CD4-positive, alpha-beta T cell treated with Interleukin-1 beta for 1 hour (primary cell): ENCODE measurements around the gene CUX1.
"Not testable (repeated sequence)": the region's sequence is repeated elsewhere in the genome, so short reads cannot be mapped to it uniquely, and the experiment has no call there.

Source experiments
- DNase-seq, 2 donors: peaks; one replicate each; pipeline ENCODE4 v3.0.0-alpha.2; 2020 to 2022

The CUX1 gene

GRCh38 chr7:102230162-102230561, 412.7 kb downstream of the CUX1 start:
- not testable (repeated sequence) for DNase-seq

DNA sequence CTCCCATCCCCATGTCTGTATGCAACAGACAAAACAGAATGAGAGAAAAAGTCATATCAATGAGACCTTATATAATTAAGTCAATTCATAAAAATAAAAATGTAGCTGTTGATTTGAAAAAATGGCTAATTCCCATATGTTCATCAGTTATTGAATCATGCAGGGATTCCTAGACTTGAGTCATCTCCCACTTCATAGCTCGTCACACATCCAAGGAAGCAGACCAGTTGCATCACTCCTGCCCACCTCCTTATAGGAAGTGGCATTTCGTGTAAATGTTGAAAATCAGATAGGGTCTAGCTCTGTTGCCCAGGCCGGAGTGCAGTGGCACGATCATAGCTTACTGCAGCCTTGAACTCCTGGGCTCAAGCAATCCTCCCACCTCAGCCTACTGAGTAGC, 413.2 kb downstream of the CUX1 start:
- no peak for DNase-seq

GRCh38 chr7:102232611-102233286, 415.3 kb downstream of the CUX1 start:
- DNase-seq, result no peak

DNA sequence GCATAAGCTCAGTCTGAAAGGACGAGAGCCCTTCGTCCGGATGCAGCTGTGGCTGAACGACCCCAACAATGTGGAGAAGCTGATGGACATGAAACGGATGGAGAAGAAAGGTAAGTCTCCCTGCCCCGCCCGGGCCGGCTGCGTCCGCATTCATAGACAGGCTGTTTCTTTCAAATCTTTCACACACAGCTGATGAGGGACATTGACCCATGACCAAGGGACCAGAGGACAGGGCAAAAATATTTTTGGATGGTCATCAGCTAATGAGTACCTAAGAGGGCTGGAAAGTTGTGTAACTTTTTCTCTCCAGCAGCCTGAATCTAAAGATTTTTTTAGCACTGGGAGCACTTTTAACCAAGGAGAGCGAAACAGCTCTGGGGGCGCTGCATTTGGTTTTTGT, 416.7 kb downstream of the CUX1 start:
- DNase-seq, result no peak

- no peak for DNase-seq
Measured at GRCh38 chr7:102234801-102235550, 417.6 kb downstream of the CUX1 start.

GRCh38 chr7:102236102-102236501, 418.7 kb downstream of the CUX1 start:
- DNase-seq, result no peak

DNA sequence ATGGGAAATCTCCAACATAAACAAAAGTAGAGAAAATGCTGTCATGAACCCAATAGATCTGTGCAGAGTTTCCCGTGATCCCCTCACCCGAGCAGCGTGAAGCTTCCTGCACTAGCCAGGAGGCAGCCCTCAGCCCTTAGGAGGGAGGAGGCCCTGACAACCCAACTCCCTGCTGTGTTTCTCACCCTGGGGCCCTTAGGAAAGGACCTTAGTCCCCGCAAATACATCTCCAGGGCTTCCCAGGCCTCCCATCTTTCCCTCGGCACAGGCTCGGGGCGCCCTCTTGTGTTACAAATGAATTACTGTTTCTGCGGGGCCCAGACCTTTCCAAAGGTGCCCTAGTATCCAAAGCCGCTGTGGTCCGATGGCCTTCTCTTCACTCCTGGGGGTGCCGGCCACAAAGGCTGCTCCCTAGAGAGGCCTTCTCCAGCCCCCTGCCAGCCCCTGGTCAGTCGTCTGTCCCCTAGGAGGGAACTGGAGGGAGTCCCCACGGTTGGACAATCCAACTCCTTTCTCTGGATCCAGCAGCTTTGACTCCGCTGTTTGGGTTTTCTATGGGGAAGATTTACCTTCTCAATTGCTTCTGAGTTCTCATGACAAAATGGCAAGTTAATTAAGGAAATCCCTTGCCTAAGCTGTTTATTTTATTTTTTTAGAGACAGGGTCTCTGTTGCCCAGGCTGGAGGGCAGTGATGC, 419.3 kb downstream of the CUX1 start:
- DNase-seq, result peak; percentile 19 to 41

GRCh38 chr7:102239206-102239820, 421.9 kb downstream of the CUX1 start:
- no peak for DNase-seq

GRCh38 chr7:102241431-102241830, 424.0 kb downstream of the CUX1 start:
- no peak for DNase-seq

DNA sequence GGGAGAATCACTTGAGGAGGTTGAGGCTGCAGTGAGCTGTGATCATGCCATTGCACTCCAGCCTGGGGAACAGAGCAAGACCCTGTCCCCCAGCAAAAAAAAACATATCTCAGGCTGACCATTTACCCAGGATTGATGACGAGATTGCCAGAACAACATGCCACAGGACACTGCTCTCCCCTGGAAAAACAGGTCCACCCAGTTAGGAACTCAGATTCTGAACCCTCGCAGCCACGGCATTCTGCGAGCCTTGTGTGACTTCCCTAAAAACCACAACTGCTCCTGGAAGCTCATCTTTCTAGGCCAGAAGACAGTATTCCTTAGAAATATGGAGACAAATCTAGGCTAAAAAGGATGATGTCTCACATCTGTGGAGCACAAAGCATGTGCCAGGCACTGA, 427.2 kb downstream of the CUX1 start:
- DNase-seq, result no peak

- DNase-seq, result no peak
Measured at GRCh38 chr7:102248081-102248455, 430.6 kb downstream of the CUX1 start.

DNA sequence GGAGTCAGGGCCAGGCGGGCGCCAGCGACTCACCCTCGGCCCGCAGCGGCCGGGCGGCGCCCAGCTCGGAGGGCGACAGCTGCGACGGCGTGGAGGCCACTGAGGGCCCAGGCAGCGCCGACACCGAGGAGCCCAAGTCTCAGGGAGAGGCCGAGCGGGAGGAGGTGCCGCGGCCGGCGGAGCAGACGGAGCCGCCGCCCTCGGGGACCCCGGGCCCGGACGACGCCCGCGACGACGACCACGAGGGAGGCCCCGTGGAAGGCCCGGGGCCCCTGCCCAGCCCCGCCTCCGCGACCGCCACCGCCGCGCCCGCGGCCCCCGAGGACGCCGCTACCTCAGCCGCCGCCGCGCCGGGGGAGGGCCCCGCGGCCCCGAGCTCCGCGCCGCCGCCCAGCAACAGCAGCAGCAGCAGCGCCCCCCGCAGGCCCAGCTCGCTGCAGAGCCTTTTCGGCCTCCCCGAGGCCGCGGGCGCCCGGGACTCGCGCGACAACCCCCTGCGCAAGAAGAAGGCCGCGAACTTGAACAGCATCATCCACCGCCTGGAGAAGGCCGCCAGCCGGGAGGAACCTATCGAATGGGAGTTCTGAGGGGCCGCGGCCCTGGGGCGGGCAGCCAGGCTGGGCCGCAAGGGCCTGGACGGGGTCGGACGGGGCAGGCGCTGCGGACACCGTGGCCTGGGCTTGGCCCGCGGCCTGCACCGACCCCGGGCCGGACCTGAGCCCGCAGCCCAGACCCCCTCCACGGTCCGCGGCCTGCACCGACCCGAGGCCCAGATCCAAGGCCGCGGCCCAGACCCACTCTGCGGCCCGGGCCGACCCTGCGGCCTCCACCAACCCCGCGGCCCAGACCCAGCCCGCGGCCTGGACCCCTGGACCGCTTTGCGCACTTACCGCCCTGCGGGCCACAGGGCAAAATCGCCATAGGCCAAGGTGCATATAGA, 431.3 kb downstream of the CUX1 start:
- DNase-seq, result no peak

DNA sequence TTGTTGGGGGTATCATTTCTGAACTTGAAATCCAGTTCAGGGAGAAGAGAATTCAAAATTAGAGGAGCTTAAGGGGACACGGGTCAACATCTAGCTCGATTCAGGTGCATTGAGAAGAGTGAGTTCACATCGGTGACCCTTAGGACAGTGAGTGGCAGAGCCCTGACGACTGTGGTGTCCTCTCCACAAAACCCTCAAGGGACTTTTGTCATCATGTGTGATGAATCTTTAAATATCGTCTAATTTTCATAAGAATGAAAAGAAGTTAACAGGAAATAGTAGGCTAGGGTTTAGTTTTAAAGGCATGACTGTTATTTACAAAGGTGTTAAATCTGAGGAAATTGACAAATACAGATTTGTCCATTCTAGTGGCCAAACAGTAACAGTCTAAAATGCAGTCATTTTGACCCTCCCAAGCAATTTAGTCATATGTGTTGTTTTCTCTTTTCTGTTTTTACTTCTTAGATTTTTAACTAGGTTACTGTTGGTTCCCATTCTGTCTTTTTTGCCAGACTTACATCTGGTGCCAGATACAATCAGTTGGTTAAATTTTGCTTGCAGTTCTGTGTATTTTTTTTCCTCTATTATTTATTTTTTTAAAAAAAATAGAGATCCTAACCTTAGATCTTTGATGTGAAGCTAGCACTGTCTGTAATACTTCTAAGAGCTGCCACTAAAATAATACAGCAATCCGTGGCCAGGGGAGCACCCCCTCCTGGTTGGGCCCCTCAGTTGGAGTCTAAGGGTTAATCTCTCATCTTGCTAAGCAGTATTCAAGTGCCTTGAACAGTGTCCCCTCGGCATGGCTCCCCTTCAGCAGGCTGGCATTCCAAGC, 434.3 kb downstream of the CUX1 start:
- DNase-seq, result no peak

DNA sequence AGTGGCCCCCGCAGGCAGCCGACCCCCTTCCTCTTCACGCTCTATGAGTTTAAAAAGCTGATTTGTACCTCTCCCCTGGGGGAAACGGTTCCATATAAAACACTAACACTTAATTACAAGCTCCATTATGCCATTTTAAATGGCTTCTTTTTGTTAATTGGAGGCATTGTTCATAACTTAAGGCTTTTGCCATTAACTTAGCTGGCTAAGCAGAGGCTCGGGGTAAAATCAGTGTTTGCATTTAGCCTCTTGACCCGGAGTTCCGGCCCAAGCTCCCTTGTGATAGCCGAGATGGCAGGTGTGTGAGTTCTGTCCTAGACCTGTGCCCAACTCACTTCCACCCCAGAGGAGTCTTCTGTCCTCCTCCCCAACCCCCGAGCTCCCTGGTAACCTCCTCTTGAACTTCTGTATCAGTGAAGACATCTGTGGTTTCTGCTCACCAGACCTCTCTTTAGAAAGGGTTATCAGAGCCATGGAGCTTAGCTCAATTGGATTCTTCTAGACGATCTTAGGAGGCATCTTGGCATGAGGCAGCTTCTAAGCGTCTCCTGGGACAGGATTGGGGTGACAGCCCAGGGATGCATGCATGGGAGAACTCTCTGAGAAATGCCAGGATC, 435.0 kb downstream of the CUX1 start:
- DNase-seq, result no peak

DNA sequence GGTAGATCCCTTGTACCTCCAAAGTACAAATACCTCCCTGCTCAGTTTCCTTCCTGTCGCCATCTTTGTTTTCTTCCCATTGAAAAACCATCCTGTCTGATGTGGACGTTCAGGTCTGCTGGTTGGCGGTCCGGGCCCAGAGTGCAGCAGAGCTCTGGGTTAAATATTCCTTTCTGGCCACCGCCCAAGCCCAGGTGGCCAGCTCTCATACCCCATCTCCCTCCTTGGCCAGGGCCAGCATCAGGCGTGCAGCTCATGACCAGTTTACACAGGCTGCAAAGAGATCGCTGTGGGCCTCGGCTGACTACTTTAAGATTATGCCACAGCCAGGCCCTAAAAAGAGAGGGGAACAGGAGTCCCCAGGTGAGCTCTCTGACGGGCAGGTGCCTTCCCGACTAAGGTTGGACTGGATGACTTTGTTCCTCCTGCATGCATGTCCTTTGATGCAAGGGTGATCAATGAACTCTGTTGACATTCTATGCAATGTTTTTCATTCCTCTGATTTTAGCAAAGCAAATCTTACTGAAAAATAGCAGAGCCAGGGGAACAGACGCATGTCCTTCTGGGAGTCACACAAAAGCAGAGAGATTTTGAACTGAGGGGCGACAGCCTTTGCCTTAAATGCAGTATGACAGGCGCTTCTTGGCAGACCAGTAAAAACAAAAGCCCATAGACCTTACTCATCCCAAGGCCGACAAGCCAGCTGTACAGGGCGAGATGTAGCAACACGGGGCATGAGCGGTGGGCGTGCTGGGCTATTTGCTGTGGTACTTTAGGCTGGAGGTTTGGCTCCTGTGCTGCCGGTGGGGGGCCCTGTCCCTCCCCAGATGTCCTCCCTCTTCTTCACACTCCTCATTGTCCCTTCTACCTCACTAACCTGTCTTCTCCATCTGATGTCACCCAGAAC, 435.9 kb downstream of the CUX1 start:
- DNase-seq, result no peak

GRCh38 chr7:102253973-102254370, 436.5 kb downstream of the CUX1 start:
- no peak for DNase-seq

DNA sequence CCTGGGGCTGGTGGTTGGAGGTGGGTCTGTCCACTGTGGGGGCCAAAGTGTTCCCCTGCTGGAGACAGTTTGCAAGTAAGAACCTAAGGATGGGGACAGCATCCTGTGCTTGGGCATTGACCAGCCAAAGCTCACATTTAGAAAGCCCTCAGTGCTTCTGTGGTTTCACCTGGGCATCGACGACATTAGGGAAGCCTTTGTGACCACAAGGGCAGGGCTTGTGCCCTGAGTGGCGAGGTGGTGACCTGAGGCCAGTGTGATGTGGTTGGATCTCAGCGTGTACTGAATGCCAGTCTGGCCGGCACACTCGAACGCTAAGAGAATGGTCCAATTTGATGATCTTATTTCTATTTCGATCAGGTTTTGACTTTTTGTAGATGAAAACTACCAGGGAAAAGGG, 437.1 kb downstream of the CUX1 start:
- DNase-seq, result no peak

GRCh38 chr7:102255501-102255900, 438.1 kb downstream of the CUX1 start:
- DNase-seq, result no peak

GRCh38 chr7:102255916-102256315, 438.5 kb downstream of the CUX1 start:
- DNase-seq, result no peak
